Activated naive CD4-positive, alpha-beta T cell treated with anti-CD3 and anti-CD28 coated beads, Interleukin-2, amount 50 U/mL, for 16 hours (primary cell): ENCODE measurements around the gene TMEM200A.

Source experiments
- DNase-seq: peaks from one replicate; pipeline ENCODE4 v3.0.0-alpha.2; 2020

Gene TMEM200A

GRCh38 chr6:130426066-130426721, 60.4 kb downstream of the TMEM200A start:
- DNase-seq = no peak

DNA sequence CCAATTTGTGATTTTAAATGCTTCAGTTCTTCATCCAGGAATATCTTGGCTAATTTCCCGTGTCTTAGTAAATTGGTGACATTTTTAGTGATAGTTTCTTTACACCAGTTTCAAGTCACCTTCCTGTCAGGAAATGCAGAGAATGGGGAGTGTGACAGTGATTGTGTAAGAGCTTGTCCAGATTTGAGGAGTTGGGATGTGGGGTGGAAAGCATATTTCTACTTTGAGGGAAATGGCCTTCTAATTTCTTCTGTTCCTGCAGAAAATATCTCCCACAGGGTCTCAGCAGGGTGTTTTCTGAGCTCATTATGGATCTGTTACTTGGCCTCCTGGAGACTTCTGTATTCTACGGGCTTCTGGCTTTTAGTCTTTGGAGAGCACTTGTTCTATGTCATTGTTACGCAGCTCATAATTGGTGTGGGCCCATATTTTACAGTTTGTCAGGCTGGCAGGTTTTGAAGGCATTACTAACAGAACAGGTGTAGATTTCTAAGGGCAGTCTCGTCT, 65.6 kb downstream of the TMEM200A start:
- DNase-seq = no peak

DNA sequence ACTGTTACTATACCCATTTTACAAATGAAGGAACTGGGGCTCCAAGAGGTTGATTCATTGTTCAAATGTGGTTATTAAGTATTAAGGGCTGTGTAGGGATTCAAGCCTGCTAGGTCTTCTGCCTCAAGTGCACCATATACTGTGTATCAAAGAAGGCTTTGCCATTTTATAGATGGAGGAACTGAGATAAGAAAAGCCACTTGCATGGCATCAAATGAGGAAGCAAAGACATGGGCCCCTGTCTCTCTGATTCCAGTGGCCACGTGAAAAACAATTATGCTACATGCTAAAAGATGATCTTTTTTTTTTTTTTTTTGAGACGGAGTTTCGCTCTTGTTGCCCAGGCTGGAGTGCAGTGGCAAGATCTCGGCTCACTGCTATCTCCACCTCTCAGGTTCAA, 67.0 kb downstream of the TMEM200A start:
- DNase-seq = no peak

DNA sequence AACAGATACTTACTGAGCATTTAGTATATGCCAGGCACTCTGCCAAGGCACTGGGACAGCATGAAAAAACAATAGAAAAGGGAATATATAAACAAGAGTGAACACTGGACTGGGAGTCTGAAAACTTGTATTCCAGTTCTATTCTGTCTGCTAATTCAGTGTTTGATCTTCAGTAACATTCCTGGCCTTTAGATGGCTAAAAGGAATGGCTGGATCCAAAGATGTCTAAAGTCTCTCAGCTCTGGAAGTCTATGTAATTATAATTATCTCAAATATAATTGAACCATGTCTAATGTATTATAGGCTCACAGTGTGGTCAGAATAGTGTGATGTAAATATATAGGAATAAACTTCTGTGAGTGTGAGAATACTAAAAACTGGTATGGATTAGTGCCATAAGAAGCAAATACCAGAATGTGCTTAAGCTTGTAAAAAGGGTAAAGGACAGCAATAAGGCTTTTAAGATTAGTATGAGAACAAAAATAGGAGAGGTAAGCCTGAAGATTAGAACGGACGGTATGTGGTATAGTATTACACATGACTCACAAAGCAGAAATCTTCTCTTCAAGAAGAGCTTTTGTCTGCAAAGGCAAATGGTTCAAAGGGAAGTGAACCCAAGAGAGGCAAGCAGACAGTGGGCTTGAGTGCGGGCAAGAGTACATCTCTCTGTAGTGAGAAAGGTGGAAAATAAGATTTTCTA, 68.5 kb downstream of the TMEM200A start:
- DNase-seq = no peak

- no peak for DNase-seq
Measured at GRCh38 chr6:130435181-130435580, 69.4 kb downstream of the TMEM200A start.

DNA sequence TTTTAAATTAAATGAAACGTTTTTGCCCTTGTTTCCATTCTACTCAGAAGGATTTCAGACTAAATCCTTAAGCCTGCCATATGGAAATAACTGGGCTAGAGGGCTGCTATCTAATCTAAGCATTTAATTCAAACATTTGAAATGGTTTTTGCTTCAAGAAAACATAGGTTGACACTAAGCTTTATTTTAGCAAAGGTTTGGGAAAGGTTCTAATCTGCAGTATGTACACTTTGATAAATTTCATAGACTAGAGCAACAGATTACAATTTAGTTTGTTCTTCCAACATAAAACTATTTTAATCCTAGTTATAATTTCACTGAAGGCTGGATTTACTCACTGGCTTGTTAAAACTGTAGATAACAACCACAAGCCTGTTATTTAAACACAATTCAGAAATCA, 72.1 kb downstream of the TMEM200A start:
- DNase-seq = no peak

- DNase-seq = no peak
Measured at GRCh38 chr6:130447374-130447773, 81.6 kb downstream of the TMEM200A start.

DNA sequence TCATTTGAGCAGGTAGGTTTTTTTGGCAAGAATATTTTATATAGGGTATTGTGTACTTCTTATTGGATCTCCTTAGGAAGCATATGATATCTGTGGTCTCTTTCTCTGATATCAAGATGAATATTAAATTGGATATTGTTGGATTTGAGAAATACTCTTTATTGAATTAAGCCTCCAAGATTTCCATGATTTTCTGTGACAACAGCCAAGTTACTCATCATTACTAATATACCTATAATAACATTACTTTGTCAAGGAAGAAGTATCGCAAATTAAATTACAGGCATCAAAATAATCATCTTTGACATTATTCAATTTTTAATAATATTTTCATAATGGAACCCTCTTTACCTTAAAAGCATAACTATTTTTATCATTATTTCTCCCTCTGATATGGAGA, 86.5 kb downstream of the TMEM200A start:
- DNase-seq = no peak

- DNase-seq = no peak
Measured at GRCh38 chr6:130453230-130453629, 87.4 kb downstream of the TMEM200A start.

GRCh38 chr6:130457605-130458004, 91.8 kb downstream of the TMEM200A start:
- DNase-seq = no peak

DNA sequence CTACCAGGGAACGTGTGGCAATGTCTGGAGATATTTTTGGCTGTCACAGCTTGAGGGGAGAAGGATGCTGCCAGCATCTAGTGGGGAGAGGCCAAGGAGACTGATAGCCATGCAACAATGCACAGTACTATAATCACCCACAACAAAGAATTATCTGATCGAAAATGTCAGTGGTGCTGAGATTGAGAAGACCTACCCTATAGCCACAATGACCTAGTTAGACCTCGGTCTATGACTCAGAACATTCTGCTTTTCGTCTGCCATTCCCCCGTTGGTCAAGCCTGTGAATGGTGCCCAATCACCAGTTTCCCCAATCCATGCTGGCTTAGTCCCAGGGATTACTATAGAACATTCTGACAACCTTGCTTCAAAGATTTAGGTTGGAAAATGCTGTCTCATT, 93.5 kb downstream of the TMEM200A start:
- no peak for DNase-seq

GRCh38 chr6:130460934-130461333, 95.1 kb downstream of the TMEM200A start:
- no peak for DNase-seq

DNA sequence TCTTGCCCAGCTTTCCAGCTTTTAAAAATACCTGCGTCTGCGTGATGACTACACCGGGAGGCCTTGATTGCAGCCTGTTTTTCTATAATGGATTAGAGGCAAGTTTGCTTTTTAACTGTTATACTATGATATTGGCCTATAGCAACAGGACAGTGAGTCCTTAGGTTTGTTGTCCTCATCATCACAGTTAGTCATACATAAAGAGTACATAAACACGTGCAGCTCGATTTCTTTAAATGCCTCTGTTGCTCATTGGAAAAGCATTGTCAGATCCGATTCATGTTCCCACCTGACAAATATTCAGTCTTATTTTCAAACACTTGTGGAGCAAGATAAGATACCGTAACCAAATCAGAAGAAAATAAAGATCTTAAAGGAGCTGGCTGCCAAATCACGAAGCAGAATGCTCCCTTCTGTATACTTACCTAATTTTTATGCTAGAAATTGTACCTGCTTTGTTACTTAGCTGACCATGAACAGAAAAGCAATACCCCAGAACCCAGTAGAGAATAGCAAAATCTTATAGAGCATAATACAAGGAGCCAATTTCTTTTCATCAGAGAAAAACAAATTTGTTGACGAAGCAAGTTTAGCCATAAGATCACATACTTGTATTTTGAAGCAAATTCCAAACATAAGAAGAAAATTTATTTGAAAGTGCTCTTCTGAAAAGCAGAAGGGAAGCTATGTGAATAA, 100.4 kb downstream of the TMEM200A start:
- no peak for DNase-seq

GRCh38 chr6:130466748-130467061, 100.9 kb downstream of the TMEM200A start:
- DNase-seq = no peak

DNA sequence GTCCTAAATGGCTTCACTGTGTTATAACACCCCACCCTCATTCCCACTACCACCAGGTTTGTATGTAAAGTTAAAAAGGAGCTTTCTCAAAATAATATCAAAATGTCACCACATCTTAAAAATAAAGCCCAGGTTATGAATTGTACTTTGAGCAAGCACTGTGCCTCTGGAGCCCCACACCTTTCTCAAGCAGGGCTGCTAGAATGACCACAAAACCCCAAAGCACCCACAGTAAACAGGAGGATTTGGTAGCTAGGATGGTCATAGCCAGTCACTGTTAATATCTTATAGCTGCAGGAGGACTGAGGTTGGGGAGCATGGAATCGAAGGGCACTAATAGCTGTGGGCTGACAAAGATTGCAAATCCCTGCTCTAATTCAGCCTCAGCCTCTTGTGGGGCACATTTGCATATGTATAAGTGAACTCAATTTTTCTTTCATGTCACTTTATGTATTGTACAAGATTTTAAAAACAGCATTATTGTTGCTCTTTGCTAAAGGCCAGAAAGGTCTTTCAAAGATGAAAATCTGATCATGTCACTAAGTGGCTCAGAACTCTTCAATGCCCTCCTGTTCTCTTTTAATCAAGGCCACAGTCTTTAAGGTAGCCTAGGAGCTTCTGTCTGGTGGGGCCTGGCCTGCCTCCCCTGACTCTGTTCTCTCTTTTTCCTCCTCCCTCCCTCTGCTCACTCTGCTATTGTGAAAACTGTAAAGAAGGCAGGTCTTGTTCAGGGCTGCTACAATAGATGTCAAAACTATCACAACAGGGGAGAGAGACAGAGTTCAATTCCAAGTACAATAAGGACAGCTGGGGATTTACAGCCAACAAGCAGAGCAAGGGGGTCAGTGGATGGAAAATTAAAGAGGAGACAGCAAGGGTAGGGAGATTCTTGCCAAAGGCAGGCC, 101.6 kb downstream of the TMEM200A start:
- no peak for DNase-seq

DNA sequence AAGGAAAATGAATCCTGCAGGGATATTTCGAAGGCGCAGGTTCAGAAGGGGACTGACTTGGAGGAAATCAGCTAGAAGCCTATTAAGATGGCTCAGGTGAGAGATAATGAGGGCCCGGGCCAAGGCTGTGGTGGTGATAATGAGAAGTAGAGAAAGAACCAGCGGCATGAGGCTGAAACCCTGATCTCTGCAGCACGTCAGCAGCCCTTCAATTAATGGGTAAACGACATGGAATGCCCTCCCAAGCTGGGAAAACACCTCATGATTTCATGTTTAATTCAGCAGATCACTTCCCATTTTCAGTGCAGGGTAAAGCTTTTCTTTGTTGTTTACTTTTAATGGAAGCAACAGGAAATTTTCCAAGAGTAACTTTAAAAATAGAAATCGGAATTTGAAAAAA, 104.9 kb downstream of the TMEM200A start:
- DNase-seq = no peak

GRCh38 chr6:130473886-130474285, 108.1 kb downstream of the TMEM200A start:
- DNase-seq = no peak

DNA sequence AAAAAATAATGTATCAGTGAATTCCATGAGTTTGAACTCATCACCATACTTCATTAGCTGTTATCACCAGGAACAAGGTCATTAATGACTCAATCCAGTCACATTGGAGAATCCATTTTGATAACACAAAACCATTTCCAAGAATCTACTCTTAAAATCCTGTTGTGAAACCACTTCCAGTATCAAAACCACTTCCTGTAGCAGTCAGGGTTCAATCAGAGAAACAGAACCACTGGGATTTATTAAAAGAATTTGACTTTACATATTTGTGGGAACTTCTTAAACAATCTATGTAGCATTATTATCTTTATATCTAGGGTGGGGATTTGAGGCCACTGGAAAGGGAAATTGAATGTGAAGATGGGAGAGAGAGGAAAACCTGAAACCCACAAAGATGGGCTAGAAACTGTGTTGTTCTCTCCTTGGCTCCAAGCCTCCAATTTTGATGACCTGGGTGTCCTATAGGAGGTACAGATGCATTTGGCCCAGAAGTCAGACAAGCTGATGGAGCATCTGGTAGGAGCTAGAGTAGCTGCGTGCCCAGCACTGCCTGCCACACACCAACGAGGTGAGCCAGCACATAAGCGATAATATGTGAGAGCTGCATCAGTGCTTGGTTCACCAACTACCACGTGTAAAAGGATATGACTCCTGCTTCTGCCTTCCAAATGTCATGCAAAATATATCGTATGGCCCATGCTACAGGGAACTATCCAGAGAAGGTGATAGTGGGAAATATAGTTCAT, 117.0 kb downstream of the TMEM200A start:
- DNase-seq = no peak

DNA sequence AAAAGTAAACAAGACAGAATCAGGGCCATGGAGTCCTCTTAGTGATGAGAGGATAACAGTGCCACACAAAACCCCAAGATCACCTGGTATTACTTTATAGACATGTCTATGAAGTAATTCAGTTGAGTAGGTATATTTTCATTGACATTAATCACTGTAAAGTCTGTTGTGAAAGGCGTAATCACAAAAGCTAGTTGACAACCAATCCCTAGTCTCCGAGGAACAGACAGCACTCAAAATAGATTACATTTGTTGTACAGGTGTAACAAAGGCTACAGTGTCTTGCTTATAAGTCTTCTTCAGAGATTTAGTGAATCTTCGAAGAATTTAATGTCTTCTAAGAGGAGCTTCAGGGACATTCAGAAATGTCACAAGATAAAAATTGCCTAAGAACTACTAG, 120.1 kb downstream of the TMEM200A start:
- DNase-seq = no peak

DNA sequence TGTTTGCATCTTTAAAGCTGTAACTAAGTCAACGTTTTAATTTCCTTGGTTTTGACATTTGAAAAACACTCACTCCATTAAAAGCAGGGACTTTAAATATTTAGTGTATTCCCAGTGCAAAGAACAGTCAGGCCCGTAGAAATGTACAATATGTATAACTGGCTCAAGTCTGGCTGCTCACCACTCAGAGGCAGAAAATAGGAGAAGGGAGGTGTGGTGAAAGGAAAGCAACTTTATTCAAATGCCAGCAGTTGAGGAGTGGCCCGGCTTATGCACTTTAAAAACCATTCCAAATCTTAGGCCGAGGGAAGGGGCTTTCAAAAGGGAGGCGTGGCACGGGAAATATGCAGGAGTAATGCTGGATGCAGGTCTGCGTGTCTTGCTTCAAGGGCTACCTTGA, 120.6 kb downstream of the TMEM200A start:
- DNase-seq = no peak

DNA sequence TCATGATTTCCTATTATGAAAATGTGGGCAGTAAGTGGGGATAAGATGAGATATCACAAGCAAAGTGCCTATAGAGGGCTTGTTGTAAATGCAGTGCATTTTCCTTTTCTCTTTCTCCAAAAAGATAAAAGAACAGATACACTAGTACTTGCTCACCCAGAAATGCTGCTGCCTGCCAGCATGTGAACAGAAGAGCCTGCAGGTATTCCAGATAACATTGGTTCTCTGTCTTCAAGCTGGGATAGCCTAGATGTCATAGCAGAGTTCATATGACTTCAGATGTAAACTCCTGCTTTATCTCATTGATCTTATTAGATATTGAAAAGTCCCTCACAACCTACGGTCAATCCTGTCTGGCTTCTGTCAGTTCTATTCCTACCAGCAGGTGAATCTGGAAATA, 123.7 kb downstream of the TMEM200A start:
- no peak for DNase-seq
